DMS 273 (cell line): ENCODE data around the gene TADA2B.
"Not testable (repeated sequence)": the region's sequence is repeated elsewhere in the genome, so short reads cannot be mapped to it uniquely, and the experiment has no call there.

Experiments used
- DNase-seq: peaks from one replicate; lab custom pipeline; 2025; ENCODE audit not compliant: unreplicated experiment; lab: John Stamatoyannopoulos, UW

Gene TADA2B

GRCh38 chr4:7078025-7078424 is 34.9 kb downstream of the TADA2B start:
- DNase-seq, result no peak

GRCh38 chr4:7079483-7079882 is 36.3 kb downstream of the TADA2B start:
- not testable (repeated sequence) for DNase-seq

- DNase-seq, result not testable (repeated sequence)
These were observed 36.7 kb downstream of the TADA2B start for GRCh38 chr4:7079909-7080308.

- DNase-seq, result no peak
These were observed 40.7 kb downstream of the TADA2B start for GRCh38 chr4:7083597-7084563.

GRCh38 chr4:7084564-7084961 is 41.4 kb downstream of the TADA2B start:
- DNase-seq, result not testable (repeated sequence)

- no peak for DNase-seq
These were observed 43.2 kb downstream of the TADA2B start for GRCh38 chr4:7086384-7086783.

GRCh38 chr4:7087036-7087435 is 43.9 kb downstream of the TADA2B start:
- DNase-seq, result no peak

GRCh38 chr4:7089213-7089986 is 46.2 kb downstream of the TADA2B start:
- no peak for DNase-seq

GRCh38 chr4:7092026-7092425 is 48.9 kb downstream of the TADA2B start:
- no peak for DNase-seq

GRCh38 chr4:7094916-7095315 is 51.7 kb downstream of the TADA2B start:
- no peak for DNase-seq

GRCh38 chr4:7095611-7096155 is 52.5 kb downstream of the TADA2B start:
- DNase-seq, result no peak

- no peak for DNase-seq
These were observed 53.1 kb downstream of the TADA2B start for GRCh38 chr4:7096236-7096635.

- peak; percentile 76 for DNase-seq
These were observed 58.7 kb downstream of the TADA2B start for GRCh38 chr4:7101692-7102515.

GRCh38 chr4:7102516-7102909 is 59.3 kb downstream of the TADA2B start:
- not testable (repeated sequence) for DNase-seq

- DNase-seq, result peak; percentile 89
These were observed 59.9 kb downstream of the TADA2B start for GRCh38 chr4:7103031-7103606.

- peak; percentile 59 for DNase-seq
These were observed 60.6 kb downstream of the TADA2B start for GRCh38 chr4:7103607-7104365.

GRCh38 chr4:7104366-7105031 is 61.3 kb downstream of the TADA2B start:
- DNase-seq, result no peak

- DNase-seq, result peak; percentile 13
These were observed 62.1 kb downstream of the TADA2B start for GRCh38 chr4:7105276-7105675.
